ENCODE measurements around the gene SLC5A3.

DNA sequence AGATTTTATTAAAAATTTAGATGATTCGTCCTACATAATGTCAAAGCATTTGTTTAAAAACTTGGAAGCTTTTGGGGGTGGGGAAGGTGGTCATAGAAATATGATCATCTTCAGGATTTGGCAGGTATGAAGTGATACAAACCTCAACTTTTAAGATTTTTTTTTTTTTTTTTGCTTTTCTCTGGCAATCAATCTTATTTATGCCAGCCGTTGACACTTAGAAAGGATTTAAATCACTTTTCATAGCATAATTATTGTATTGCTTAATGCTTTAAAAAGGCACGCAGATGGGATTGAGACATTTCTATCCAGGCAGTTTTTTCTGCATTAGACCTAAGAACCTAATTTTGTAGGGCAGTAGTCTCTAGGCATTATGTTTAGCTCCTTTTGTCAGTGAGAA, 19.7 kb downstream of the SLC5A3 start:
- TF ChIP-seq POLR2AphosphoS5 (IDR thresholded peaks at IDR 0.05) = no peak
- no peak for TF ChIP-seq POLR2A (IDR thresholded peaks at IDR 0.05)
